GM21381 (cell line): ENCODE results near the gene KRTAP16-1.

Source experiments
- ATAC-seq: cut with Tn5 transposase; IDR thresholded peaks from one replicate; pipeline ENCODE4 v1.9.1; 2021; ENCODE audit warnings: mild to moderate bottlenecking, moderate library complexity; ENCODE audit not compliant: unreplicated experiment

The KRTAP16-1 gene

DNA sequence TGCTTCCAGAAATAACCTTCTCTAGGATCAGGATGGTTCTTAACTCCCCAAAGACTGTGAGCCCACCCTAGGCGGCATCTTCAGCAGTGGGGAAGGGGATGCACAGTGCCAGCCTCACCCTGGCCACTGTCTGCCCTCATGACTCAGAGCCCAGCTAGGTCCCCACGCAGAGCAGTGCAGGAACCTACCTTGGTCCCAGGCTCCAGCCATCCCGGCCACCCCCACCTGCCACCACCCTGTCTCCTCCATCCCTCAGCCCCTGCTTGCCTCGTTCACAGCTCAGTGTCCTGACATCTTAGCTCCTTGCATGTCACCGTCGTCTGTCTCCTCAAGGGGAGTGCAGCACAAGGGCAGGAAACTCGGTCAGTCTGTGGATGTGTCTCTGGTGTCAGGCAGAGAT lies 22.5 kb upstream of the KRTAP16-1 start:
- ATAC-seq: no peak

DNA sequence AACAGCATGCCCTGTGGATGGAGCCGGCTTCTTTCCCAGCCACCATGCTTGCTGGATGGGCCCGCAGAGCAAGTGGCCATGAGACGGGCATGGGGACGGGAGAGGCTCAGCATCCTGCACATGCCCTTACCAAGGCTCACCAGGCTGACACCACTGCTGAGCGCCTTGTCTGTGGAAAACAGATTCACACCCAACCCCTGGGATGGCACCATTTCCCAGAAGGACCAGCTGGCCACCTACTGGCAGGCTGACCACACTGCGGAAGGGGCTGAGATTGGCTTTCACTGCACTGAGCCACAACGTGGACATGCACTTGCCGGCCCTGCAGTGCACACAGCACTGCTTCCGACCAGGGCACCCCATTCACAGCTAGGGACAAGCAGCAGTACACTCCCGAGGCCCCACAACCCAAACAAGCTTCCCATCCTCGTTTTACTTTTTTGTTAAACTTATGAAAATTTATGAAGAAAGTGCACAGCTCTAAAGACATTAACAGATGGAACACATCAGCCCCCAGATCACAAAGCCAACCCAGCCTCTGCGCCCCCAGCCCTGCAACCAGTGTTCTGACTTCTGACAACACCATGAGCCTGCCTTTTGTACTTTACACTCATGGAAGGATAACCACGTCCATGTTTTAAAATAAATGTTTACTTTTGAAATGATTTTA lies 20.3 kb upstream of the KRTAP16-1 start:
- ATAC-seq: no peak

- ATAC-seq: no peak
These were observed 19.1 kb upstream of the KRTAP16-1 start for GRCh38 chr17:41328207-41328606.

- no peak for ATAC-seq
These were observed 18.5 kb upstream of the KRTAP16-1 start for GRCh38 chr17:41327411-41328120.

GRCh38 chr17:41326173-41327145 lies 17.4 kb upstream of the KRTAP16-1 start:
- no peak for ATAC-seq

GRCh38 chr17:41325611-41326010 lies 16.5 kb upstream of the KRTAP16-1 start:
- ATAC-seq: no peak

DNA sequence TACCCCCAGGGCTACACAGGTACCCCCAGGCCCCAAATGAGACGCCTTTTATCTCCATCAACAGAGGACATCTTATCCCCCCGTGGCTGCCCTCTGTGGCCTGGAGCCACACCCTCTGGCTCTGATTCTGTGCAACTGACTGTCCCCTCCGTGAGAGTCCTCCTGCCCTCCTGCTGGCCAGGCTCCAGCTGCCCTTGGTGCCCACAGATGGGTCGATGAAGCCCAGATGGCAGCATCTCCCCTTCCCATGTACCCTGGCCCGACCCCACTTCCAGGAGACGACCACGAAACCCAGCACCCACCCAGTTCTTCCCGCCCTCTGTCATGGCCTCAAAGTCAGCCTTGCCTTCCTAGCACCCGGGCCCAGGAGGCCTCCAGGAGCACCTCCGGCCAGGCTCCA lies 16.0 kb upstream of the KRTAP16-1 start:
- ATAC-seq: no peak

DNA sequence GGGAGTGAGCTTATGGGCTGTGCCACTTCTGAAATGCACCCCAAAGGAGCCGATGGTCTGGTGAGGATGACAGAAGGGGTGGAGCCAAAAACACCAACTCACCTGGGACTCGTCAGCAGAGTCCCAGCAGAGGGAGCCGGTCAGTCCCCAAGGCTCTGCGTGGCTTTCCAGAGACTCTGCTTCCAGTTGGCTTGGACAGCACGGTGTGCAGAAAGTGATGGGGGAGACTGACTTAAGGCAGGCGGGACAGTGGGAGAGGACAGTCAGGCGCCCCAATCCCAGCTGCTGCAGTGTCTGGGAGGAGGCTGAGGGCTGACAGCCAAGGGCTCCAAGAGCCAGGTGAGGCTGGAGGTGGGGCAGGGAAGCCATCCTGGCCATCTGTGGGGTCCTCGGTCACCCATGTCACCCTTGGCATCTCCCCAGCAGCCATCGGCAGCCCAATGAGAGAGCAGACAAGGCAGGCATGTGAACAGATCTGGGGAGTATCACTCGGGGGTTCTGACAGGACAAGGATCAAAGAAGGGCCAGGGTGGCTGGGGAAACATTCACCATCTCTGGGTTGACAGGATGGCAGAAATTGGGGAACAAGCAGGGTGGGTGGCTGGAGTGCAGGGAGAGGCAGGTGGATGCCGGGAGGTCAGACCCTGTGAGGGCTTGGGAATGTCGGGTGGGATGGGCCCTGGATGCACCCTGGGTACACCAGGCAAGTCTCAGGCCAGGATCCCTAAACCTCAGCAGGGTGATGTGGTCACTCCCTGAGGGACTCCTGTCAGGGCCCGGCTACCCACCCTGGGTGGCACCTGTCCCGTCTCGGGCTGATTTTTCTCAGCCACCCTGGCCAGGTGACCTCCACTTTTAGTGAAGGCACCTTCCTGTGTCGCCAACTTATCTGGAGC lies 15.3 kb upstream of the KRTAP16-1 start:
- no peak for ATAC-seq

DNA sequence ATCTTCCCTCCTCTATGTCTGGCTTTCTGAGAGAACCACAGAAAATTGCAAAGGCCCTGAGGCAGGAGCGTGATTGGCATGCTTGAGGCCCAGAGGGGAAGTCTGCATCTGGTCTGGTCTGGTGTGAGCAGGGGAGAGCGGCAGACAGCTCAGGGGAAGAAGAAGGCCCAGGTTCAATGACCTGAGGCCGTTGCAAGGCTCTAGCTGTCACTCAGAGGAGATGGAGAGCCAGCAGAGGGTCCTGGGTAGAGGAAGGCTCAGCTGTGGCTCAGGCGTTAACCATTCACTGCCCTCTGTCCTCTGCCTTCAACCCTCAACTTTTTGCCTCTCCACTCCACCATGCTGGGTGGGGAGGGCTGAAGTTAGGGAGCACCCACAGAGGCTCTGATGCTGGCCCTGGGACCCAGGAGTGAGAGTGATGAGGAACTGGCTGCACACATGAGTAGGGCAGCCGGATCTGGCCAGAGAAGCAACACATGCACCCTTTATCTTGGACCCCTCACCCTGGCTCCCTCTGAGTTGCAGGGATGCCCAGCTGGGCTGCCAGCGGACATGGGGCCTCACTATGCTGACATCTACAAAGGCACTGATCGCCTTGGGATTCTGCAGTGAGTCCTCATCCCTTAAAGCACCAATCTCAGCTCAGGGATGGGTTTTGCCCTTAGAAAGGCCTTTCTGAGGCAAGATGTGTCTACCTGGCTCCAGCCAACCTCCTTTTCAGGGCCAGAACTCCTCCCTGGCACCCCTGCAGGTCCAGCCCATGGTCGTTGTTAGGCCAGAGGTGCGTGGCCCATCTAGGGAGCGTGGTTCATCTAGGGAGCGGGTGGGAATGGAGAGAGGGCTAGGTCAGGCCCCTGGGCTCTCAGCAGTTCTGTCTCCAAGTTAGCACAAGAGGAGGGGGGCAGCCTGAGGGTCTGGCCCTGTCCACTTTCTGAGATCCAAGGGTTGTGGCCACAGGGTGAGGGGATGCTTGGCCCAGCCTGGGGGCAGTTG lies 14.1 kb upstream of the KRTAP16-1 start:
- no peak for ATAC-seq

DNA sequence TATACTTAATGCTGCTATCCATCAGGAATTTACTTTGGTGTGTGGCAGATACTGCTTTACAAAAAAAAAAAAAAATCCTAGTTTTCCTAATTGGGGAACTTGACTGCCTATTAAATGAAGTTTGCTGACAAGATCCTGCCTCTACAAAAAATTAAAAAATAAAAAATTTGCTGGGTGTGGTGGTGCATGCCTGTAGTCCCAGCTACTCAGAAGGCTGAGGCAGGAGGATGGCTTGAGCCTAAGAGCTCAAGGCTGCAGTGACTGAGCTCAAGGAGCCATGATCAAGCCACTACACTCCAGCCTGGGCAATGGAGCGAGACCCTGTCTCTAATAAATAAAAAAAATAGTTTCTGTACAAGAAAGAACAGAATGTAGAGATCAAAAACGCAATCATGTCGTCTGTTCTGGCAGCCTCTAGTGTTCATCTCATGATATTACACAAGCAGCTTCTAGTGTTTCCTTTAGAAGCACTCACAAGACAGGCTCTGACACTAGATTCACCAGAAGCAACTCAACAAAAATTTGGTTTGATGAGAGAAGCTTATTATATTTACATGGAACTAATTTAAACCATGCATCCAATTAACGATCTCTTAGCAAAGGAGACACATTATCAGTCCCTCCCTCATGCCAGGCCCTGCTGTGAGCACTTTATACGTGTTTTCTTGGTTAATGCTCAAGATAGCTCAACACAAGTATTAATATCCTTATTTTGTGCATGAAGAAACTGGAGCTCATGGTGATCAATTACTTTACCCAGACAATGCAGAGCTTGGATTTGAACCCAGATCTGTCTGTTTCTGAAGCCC lies 13.2 kb upstream of the KRTAP16-1 start:
- ATAC-seq: no peak

DNA sequence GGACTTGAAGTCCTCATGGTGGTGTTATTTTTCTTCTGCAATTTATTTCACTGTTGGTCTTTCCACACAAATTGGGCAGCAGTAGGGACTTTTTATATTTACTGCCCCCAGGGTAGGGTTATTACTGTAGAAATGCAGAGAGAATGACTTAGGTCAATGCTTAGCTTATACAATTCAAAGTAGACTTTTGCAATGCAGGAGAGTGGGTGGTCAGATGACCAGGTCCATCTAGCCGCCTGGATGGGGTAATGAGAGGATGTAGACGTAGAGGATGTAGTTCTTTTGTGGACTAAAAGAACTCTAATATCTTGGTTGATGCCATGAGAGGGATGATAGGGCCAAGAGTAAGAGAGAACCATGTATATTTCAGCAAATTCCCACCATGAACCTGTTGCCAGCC lies 9.1 kb upstream of the KRTAP16-1 start:
- ATAC-seq: no peak

GRCh38 chr17:41315814-41316445 lies 6.8 kb upstream of the KRTAP16-1 start:
- ATAC-seq: no peak

- ATAC-seq: no peak
These were observed 6.2 kb upstream of the KRTAP16-1 start, which contains the start of gene KRTAP17-1 for GRCh38 chr17:41315204-41315794. KRTAP17-1 (minus strand) TSS chr17:41315710; CDS start chr17:41315650, 60 bp downstream.

- ATAC-seq: no peak
These were observed 2.0 kb upstream of the KRTAP16-1 start for GRCh38 chr17:41311111-41311510.

DNA sequence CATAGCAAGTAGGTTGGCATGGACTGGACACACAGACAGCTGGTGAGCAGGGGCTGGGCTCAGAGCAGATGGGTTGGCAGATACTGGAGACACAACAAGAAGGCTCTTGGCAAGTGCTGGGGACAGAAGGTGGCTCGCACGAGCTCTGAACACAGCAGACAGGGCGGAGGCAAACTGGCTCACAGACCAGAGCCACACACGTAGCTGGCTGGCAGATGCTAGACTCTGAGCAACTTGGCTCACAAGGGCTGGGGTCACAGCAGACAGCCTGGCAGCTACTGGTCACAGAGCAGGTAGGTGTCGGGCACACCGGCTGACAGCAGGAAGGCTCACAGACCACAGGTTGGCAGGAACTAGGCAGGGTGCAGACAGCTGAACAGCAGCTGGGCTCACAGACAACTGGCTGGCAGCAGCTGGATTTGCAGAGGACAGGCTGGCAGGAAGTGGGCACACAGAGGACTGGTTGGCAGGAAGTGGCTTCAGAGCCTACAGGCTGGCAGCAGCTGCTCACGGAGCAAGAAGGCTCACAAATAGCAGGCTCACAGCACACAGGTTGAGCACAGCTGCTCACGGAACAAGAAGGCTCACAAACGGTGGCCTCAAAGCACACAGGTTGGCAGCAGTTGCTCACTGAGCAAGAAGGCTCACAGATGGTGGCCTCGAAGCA lies 725 bp downstream of the KRTAP16-1 start:
- ATAC-seq: no peak

DNA sequence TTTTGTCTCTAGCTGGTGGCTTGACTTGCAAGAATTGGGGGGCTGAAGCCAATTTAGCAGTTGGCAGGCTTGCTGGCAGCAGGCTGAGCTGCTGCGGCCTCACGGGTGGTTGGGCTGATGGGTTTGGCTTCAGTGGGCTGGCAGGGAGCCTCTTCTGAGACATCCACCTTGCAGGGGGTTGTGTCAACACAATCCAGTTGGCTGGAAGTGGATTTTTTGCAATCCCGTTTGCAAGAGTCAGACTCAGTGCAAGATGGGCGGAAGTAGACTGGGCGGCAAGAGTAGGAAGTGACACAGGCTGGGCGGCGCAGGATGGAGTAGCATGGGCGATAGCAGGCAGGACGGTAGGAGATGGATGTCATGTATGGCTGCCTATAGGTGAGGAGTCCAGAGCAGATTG lies 1.5 kb downstream of the KRTAP16-1 start:
- ATAC-seq: no peak

DNA sequence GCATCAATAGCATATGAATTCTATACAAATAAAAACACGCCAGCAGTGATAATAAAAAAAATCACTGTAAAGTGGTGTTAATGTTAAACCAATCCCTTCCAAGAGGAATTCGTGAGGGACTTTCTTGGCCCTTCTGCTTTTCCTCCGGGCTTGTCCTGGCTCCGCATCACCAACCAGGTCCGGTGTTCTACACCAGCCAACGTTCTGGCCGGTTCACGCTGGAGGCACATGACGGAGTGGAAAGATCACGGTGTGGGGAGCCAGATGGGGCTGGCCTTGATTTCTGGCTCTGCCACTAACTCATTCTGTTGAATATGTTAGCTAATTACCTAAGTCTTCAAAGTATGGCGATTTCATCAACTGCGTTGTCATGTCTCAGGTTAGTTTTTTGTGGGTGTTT lies 5.0 kb downstream of the KRTAP16-1 start:
- ATAC-seq: no peak
